Ovary (tissue), 9 donors: ENCODE measurements around the gene CUL4A. TPM values are rescaled to one million over a fixed set of nuclear protein-coding genes. Genes with fewer than 3 reads are reported as not detected.
"Not testable (repeated sequence)": the region's sequence is repeated elsewhere in the genome, so short reads cannot be mapped to it uniquely, and the experiment has no call there.

ENCODE experiments used
- DNase-seq, 5 donors: peaks; one replicate each; pipeline ENCODE4 v3.0.0-alpha.2; 2019 to 2020
- H3K27ac ChIP-seq, 2 donors: fragments of 200-600 bp; one replicate each; pipeline versions ENCODE4 v1.5.1 to v1.8.0; 2019 to 2022
- H3K27me3 ChIP-seq: fragments of 200-600 bp; one replicate; pipeline ENCODE4 v1.8.0; 2022
- H3K36me3 ChIP-seq: fragments of 200-600 bp; sonication (generic); one replicate; pipeline ENCODE4 v1.5.1; 2019
- H3K4me1 ChIP-seq: one replicate; pipeline ENCODE4 v1.8.1; 2013; ENCODE audit warnings: mild to moderate bottlenecking, moderate library complexity; ENCODE audit not compliant: insufficient read depth
- H3K4me3 ChIP-seq: fragments of 200-600 bp; sonication (generic); one replicate; pipeline ENCODE4 v1.5.1; 2017
- H3K9me3 ChIP-seq, 2 donors: fragments of 200-600 bp in 1 of 2; sonication (generic) in 1 of 2; one replicate each; pipeline versions ENCODE4 v1.5.1 to v1.8.1; 2013 to 2019; ENCODE audit warnings: mild to moderate bottlenecking in 1 of 2, moderate library complexity in 1 of 2
- EP300 ChIP-seq: sonication (generic); formaldehyde crosslinking; IDR thresholded peaks from one replicate; pipeline ENCODE4 v1.6.1; 2017; ENCODE audit warnings: antibody characterized with exemption
- POLR2A ChIP-seq: fragments of 450-650 bp; IDR thresholded peaks from one replicate; pipeline ENCODE4 v1.6.1; 2017; ENCODE audit warnings: antibody characterized with exemption, mild to moderate bottlenecking, moderate library complexity
- WGBS, 3 donors: extraction: QIAGEN DNeasy Blood & Tissue Kit in 1 of 3; methylation state at CpG; one replicate each; pipeline versions ENCODE4 v1.1.5 to v1.1.7; 2013 to 2017; 5-methylcytosine and 5-hydroxymethylcytosine counted together
- intact Hi-C, 4 donors: fragments of 100-400 bp; cut with DNase I; formaldehyde crosslinking; loops; one replicate each; pipeline versions ENCODE4 v1.11.0 to v1.15.1; 2022 to 2023
- polyA plus RNA-seq, 2 donors: library from polyadenylated mRNA; stranded (reverse); fragments of 200-250 nt in 1 of 2; fragments of 350-450 nt in 1 of 2; fragmentation: Illumina TruSeq in 1 of 2; extraction: RNeasy Lipid Tissue Mini Kit (QIAGEN cat#74804) in 1 of 2; gene quantifications; one replicate each; pipeline ENCODE4 v1.2.3, GENCODE V29; 2013 to 2014
- total RNA-seq, 7 donors: library from RNA; depleted of rRNA in 2 of 7; stranded (reverse); fragments of >200 nt in 2 of 7; fragmentation: NEBNext Ultra II Directional in 3 of 7; extraction: Animal tissue kit (Norgen Biotek cat#: 25700) in 3 of 7; gene quantifications; one replicate each; pipeline versions ENCODE4 v1.1.0 to v1.2.4, GENCODE V29; 2016 to 2023
- TF ChIP-seq, protein P1 (sequence below), 3 donors: fragments of 450-650 bp in 2 of 3; fragments of 200-600 bp in 1 of 3; IDR thresholded peaks; one replicate each; pipeline versions ENCODE4 v1.5.1 to v1.8.0; 2016 to 2022; ENCODE audit warnings: antibody characterized with exemption in 3 of 3, mild to moderate bottlenecking in 1 of 3
- donor health status: DM: no; HTN: no; CAD: no; lungs with moderate emphysema.
- donor health status: DM: no; HTN: no; CAD: no.
- donor health status: Bipolar disorder and iron deficiency.
- donor health status: DM: yes; HTN: yes; CAD: no.
- donor health status: DM: no; HTN: no; CAD: no.
- donor health status: DM: yes; HTN: yes; CAD: no.

The CUL4A gene
- total and polyA plus RNA-seq, 9 donors: 24.0 to 66.4 (median 43.5) TPM

DNA sequence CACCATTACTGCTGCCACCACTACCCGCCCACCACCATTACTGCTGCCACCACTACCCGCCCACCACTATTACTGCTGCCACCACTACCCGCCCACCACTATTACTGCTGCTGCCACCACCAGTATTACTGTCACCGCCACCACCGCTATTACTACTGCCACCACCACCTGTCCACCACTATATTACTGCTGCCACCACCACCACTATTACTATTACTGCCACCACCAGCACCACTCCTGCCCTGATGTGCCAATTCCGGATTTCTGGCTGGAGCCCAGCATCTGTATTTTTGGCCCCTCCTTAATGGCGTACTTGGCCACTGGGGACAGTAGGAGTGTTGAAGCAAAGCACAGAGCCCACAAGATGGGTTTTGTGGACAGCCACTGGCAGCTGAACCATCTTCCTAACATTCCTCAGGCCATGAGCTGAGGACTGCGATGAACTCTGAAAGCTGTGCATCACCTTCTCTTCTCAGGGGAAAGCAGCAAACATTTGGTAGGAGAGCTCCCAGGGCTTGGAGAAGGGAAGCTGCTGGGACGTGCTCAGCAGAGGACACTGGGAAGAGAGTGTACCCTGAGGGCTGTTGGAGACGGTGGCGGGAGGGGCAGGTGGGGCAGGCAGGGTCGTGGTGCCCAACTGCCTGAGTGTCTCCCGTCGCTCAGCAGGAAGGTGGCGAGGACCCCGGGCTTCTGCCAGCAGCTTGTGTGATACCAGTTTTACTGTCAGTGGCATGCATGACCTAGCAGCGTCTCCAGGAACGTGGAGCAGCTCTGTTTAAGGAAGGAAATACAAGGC is 23.0 kb downstream of the CUL4A start:
- 77 to 87% (median 83%) methylated on average over 17 to 18 of the region's 18 CpGs for WGBS, 3 donors
- no peaks in the 10 kb centered on the region for H3K27me3 ChIP-seq
- no peaks in the 10 kb centered on the region for H3K36me3 ChIP-seq
- intact Hi-C loops: no loop called here
- no peak for DNase-seq
- no peak overlapping the region for H3K27ac ChIP-seq
- no peaks in the 10 kb centered on the region for H3K9me3 ChIP-seq
- no peaks in the 10 kb centered on the region for H3K4me1 ChIP-seq
- no peak overlapping the region for H3K4me3 ChIP-seq
- TF ChIP-seq, protein P1, sequence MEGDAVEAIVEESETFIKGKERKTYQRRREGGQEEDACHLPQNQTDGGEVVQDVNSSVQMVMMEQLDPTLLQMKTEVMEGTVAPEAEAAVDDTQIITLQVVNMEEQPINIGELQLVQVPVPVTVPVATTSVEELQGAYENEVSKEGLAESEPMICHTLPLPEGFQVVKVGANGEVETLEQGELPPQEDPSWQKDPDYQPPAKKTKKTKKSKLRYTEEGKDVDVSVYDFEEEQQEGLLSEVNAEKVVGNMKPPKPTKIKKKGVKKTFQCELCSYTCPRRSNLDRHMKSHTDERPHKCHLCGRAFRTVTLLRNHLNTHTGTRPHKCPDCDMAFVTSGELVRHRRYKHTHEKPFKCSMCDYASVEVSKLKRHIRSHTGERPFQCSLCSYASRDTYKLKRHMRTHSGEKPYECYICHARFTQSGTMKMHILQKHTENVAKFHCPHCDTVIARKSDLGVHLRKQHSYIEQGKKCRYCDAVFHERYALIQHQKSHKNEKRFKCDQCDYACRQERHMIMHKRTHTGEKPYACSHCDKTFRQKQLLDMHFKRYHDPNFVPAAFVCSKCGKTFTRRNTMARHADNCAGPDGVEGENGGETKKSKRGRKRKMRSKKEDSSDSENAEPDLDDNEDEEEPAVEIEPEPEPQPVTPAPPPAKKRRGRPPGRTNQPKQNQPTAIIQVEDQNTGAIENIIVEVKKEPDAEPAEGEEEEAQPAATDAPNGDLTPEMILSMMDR (IDR thresholded peaks at IDR 0.05): no peak
- TF ChIP-seq EP300: no peak
- TF ChIP-seq POLR2A: no peak

DNA sequence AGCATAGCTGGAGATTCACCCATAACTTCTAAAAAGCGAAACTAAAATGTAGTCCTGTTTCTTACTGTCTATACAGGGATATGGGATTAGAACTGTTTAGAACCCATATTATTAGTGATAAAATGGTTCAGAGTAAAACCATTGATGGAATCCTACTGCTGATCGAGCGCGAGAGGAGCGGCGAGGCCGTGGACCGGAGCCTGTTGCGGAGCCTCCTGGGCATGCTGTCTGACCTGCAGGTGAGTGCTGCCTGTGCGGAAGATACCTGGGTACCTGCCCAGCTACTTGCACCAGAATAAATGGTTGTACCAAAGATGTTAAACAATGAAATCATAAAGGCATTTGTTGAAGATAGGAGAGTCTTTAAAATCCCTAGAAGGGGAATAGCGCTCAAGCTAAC is 23.7 kb downstream of the CUL4A start:
- Histone ChIP-seq H3K27ac (no peak overlapping the region), H3K9me3 (no peaks in the 10 kb centered on the region), H3K4me1 (no peaks in the 10 kb centered on the region), H3K36me3 (no peaks in the 10 kb centered on the region), H3K4me3 (no peak overlapping the region), H3K27me3 (no peaks in the 10 kb centered on the region)
- intact Hi-C loops: no loop called here
- TF ChIP-seq POLR2A: no peak
- DNase-seq: no peak
- 96 to 98% (median 96%) methylated on average over 11 of the region's 11 CpGs for WGBS, 3 donors

- no peak for DNase-seq
- WGBS, 3 donors: 70 to 82% (median 80%) methylated on average over 4 of the region's 4 CpGs
- Histone ChIP-seq H3K4me3 (no peak overlapping the region), H3K9me3 (no peaks in the 10 kb centered on the region), H3K4me1 (no peaks in the 10 kb centered on the region), H3K27me3 (no peaks in the 10 kb centered on the region), H3K36me3 (no peaks in the 10 kb centered on the region), H3K27ac (no peak overlapping the region)
- intact Hi-C loops: no loop called here
- no peak for TF ChIP-seq POLR2A
- TF ChIP-seq, protein P1 (IDR thresholded peaks at IDR 0.05): no peak
- TF ChIP-seq EP300: no peak
Measured at GRCh38 chr13:113238536-113238935, 29.1 kb downstream of the CUL4A start.

DNA sequence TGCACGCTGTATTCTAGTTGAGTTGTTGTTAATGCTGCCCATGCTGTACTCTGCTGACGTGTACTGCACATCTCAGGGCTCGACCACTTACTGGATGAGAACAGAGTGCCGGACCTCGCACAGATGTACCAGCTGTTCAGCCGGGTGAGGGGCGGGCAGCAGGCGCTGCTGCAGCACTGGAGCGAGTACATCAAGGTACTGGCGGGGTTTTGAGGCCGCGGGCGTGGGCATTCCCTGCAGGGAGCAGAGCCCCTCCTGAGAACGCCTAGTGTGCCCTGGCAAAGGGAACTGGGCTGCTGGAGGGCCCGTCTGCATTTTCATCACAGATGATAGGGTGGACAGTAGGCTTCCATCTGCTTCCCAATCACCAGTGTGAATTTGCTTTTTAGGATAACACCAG is 29.9 kb downstream of the CUL4A start:
- H3K4me1 ChIP-seq: no peaks in the 10 kb centered on the region
- no peak for DNase-seq
- no peak for TF ChIP-seq EP300
- TF ChIP-seq, protein P1 (IDR thresholded peaks at IDR 0.05): no peak
- no peak for TF ChIP-seq POLR2A
- no peak overlapping the region for H3K4me3 ChIP-seq
- H3K27ac ChIP-seq: no peak overlapping the region
- no peaks in the 10 kb centered on the region for H3K27me3 ChIP-seq
- 86 to 92% (median 90%) methylated on average over 15 of the region's 15 CpGs for WGBS, 3 donors
- intact Hi-C loops: no loop called here
- no peaks in the 10 kb centered on the region for H3K36me3 ChIP-seq
- H3K9me3 ChIP-seq: no peaks in the 10 kb centered on the region

- Histone ChIP-seq H3K4me3 (no peak overlapping the region), H3K4me1 (no peaks in the 10 kb centered on the region), H3K9me3 (no peaks in the 10 kb centered on the region), H3K27me3 (no peaks in the 10 kb centered on the region), H3K27ac (no peak overlapping the region), H3K36me3 (no peaks in the 10 kb centered on the region)
- TF ChIP-seq EP300 (no peak), POLR2A (no peak)
- TF ChIP-seq, protein P1 (IDR thresholded peaks at IDR 0.05): no peak
- WGBS, 3 donors: 77 to 93% (median 92%) methylated on average over 5 to 6 of the region's 6 CpGs
- no peak for DNase-seq
- intact Hi-C loops: no loop called here
Measured at GRCh38 chr13:113239986-113240385, 30.6 kb downstream of the CUL4A start.

DNA sequence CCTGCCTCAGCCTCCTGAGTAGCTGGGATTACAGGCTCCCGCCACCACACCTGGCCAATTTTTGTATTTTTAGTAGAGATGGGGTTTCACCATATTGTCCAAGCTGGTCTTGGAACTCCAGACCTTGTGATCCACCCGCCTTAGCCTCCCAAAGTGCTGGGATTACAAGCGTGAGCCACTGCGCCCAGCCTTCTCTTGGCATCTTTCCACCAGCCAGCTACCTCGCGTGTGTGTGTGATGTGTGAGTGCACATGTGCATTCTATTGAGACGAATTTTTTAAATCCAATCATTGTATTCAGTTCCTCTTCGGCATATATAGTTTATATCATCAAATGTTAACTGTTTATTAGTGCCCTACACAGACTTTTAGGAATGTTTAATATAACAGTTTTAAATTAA is 32.2 kb downstream of the CUL4A start:
- H3K36me3 ChIP-seq, H3K9me3 ChIP-seq, intact Hi-C loops, H3K27me3 ChIP-seq, H3K27ac ChIP-seq, H3K4me1 ChIP-seq, H3K4me3 ChIP-seq, DNase-seq: not testable (repeated sequence)
- WGBS, 3 donors: 67 to 89% (median 88%) methylated on average over 8 of the region's 8 CpGs
